Kidney tubule cell (primary cell): ENCODE measurements around the gene PKD2L2.
"Not testable (repeated sequence)": the region's sequence is repeated elsewhere in the genome, so short reads cannot be mapped to it uniquely, and the experiment has no call there.

Source experiments
- DNase-seq: peaks from one replicate; pipeline ENCODE4 v3.0.0-alpha.2; 2018; ENCODE audit warnings: low spot score

Gene PKD2L2

GRCh38 chr5:137888863-137889759, at the start of gene PKD2L2:
TSS of gene PKD2L2 (plus strand) at chr5:137889457. CDS start at chr5:137889492, 35 bp downstream.
- DNase-seq: peak; percentile 80

- DNase-seq: no peak
Observed at GRCh38 chr5:137842296-137842695, 47.0 kb upstream of the PKD2L2 start.

- no peak for DNase-seq
Observed at GRCh38 chr5:137843676-137844299, 45.5 kb upstream of the PKD2L2 start.

GRCh38 chr5:137845472-137845871, 43.8 kb upstream of the PKD2L2 start:
- no peak for DNase-seq

GRCh38 chr5:137847687-137848086, 41.6 kb upstream of the PKD2L2 start:
- no peak for DNase-seq

- not testable (repeated sequence) for DNase-seq
Observed at GRCh38 chr5:137853165-137853564, 36.1 kb upstream of the PKD2L2 start.

- DNase-seq: no peak
Observed at GRCh38 chr5:137856201-137856600, 33.1 kb upstream of the PKD2L2 start.

GRCh38 chr5:137856916-137857862, 32.1 kb upstream of the PKD2L2 start:
- no peak for DNase-seq

- DNase-seq: no peak
Observed at GRCh38 chr5:137858223-137858916, 30.9 kb upstream of the PKD2L2 start.

GRCh38 chr5:137858954-137859353, 30.3 kb upstream of the PKD2L2 start:
- no peak for DNase-seq

GRCh38 chr5:137862251-137862650, 27.0 kb upstream of the PKD2L2 start:
- no peak for DNase-seq

GRCh38 chr5:137863653-137864052, 25.6 kb upstream of the PKD2L2 start:
- DNase-seq: not testable (repeated sequence)

GRCh38 chr5:137866541-137867388, 22.5 kb upstream of the PKD2L2 start:
- DNase-seq: no peak

GRCh38 chr5:137867664-137868063, 21.6 kb upstream of the PKD2L2 start, which contains the start of gene MYOT:
TSS of gene MYOT (plus strand) at chr5:137867860. CDS start at chr5:137870652, 2,792 bp downstream.
- no peak for DNase-seq

GRCh38 chr5:137870647-137871339, 18.5 kb upstream of the PKD2L2 start:
- no peak for DNase-seq

- DNase-seq: no peak
Observed at GRCh38 chr5:137871571-137871970, 17.7 kb upstream of the PKD2L2 start.

- no peak for DNase-seq
Observed at GRCh38 chr5:137872466-137872865, 16.8 kb upstream of the PKD2L2 start.

- DNase-seq: no peak
Observed at GRCh38 chr5:137876101-137876500, 13.2 kb upstream of the PKD2L2 start.

- no peak for DNase-seq
Observed at GRCh38 chr5:137880313-137880712, 8.9 kb upstream of the PKD2L2 start.

GRCh38 chr5:137887831-137888230, 1.4 kb upstream of the PKD2L2 start:
- DNase-seq: no peak
